Renal cortex interstitium (tissue), 11 donors: Measurements from ENCODE around the gene TAOK2. TPM values are rescaled to one million over a fixed set of nuclear protein-coding genes. Genes with fewer than 3 reads are reported as not detected.
A peak's percentile ranks its signal among the peaks of the same experiment; 100 is the strongest.
"Not testable (repeated sequence)": the region's sequence is repeated elsewhere in the genome, so short reads cannot be mapped to it uniquely, and the experiment has no call there.

Experiments
- DNase-seq, 11 donors: peaks; one replicate each; pipeline ENCODE4 v3.0.0-alpha.2; 2013; ENCODE audit warnings: low read depth in 9 of 11, low spot score in 4 of 11; ENCODE audit errors: extremely low read depth in 1 of 11
- polyA plus RNA-seq, 3 donors: library from polyadenylated mRNA; unstranded; fragments of 120-200 nt; gene quantifications; one replicate each; pipeline ENCODE4 v1.2.1, GENCODE V29; 2013; ENCODE audit not compliant: insufficient read length in 3 of 3

Gene TAOK2
- polyA plus RNA-seq, 3 donors = 38.0 to 54.0 (median 52.6) TPM

GRCh38 chr16:29959821-29960220, 13.8 kb upstream of the TAOK2 start:
- not testable (repeated sequence) for DNase-seq

GRCh38 chr16:29961127-29961478, 12.6 kb upstream of the TAOK2 start:
- DNase-seq = no peak

- peak; percentile 77 to 92 (median 87) for DNase-seq
These were observed 12.0 kb upstream of the TAOK2 start, which contains the start of gene TMEM219 for GRCh38 chr16:29961479-29962343. Gene TMEM219, plus strand, starts transcription at chr16:29962079. Its CDS starts 1,065 bp downstream, at chr16:29963144.

- DNase-seq = peak in 1 of 11 donors; percentile 38
These were observed 11.2 kb upstream of the TAOK2 start for GRCh38 chr16:29962344-29962994.

GRCh38 chr16:29963021-29963743, 10.5 kb upstream of the TAOK2 start:
- no peak for DNase-seq

GRCh38 chr16:29968205-29968604, 5.5 kb upstream of the TAOK2 start:
- DNase-seq = no peak

GRCh38 chr16:29971304-29971703, 2.4 kb upstream of the TAOK2 start:
- DNase-seq = no peak

GRCh38 chr16:29972500-29972899, 1.2 kb upstream of the TAOK2 start:
- DNase-seq = no peak

- no peak for DNase-seq
These were observed 680 bp upstream of the TAOK2 start for GRCh38 chr16:29972992-29973383.

- no peak for DNase-seq
These were observed 844 bp downstream of the TAOK2 start for GRCh38 chr16:29974291-29975133.

GRCh38 chr16:29975134-29975538, 1.5 kb downstream of the TAOK2 start:
- no peak for DNase-seq

- no peak for DNase-seq
These were observed 2.3 kb downstream of the TAOK2 start for GRCh38 chr16:29975811-29976511.

- DNase-seq = no peak
These were observed 3.6 kb downstream of the TAOK2 start for GRCh38 chr16:29977063-29977825.

- DNase-seq = no peak
These were observed 4.4 kb downstream of the TAOK2 start for GRCh38 chr16:29978081-29978480.

GRCh38 chr16:29978564-29979270, 5.0 kb downstream of the TAOK2 start:
- DNase-seq = no peak

GRCh38 chr16:29982560-29983419, 9.1 kb downstream of the TAOK2 start:
- no peak for DNase-seq
